Tongue (tissue), 2 donors: ENCODE results near the gene EYA2. TPM values are rescaled to one million over a fixed set of nuclear protein-coding genes. Genes with fewer than 3 reads are reported as not detected.
"Not testable (repeated sequence)": the region's sequence is repeated elsewhere in the genome, so short reads cannot be mapped to it uniquely, and the experiment has no call there.

ENCODE experiments used
- DNase-seq: peaks from one replicate; pipeline ENCODE4 v3.0.0-alpha.2; 2015
- total RNA-seq: library from RNA; depleted of rRNA; stranded (reverse); fragments of >200 nt; gene quantifications from one replicate; pipeline ENCODE4 v1.2.3, GENCODE V29; 2014

The EYA2 gene
- total RNA-seq, 1 donor from 2014 or later: 1.3 TPM

GRCh38 chr20:46932439-46932838 is 37.8 kb downstream of the EYA2 start:
- DNase-seq: not testable (repeated sequence)

GRCh38 chr20:46933150-46933549 is 38.5 kb downstream of the EYA2 start:
- no peak for DNase-seq

GRCh38 chr20:46934746-46935287 is 40.2 kb downstream of the EYA2 start:
- no peak for DNase-seq

- DNase-seq: no peak
These were observed 40.9 kb downstream of the EYA2 start for GRCh38 chr20:46935394-46936017.

GRCh38 chr20:46936415-46937156 is 41.9 kb downstream of the EYA2 start:
- peak; percentile 26 for DNase-seq

- DNase-seq: no peak
These were observed 42.5 kb downstream of the EYA2 start for GRCh38 chr20:46937157-46937523.

- DNase-seq: peak; percentile 37
These were observed 43.0 kb downstream of the EYA2 start for GRCh38 chr20:46937533-46938226.

GRCh38 chr20:46938434-46938833 is 43.8 kb downstream of the EYA2 start:
- DNase-seq: peak; percentile 75

GRCh38 chr20:46939031-46939965 is 44.7 kb downstream of the EYA2 start:
- no peak for DNase-seq

- DNase-seq: no peak
These were observed 46.0 kb downstream of the EYA2 start for GRCh38 chr20:46940616-46941015.

- DNase-seq: no peak
These were observed 46.8 kb downstream of the EYA2 start for GRCh38 chr20:46941404-46941803.

GRCh38 chr20:46943861-46944591 is 49.4 kb downstream of the EYA2 start:
- no peak for DNase-seq

- DNase-seq: no peak
These were observed 50.8 kb downstream of the EYA2 start for GRCh38 chr20:46945465-46945864.

- no peak for DNase-seq
These were observed 51.6 kb downstream of the EYA2 start for GRCh38 chr20:46946181-46946624.

GRCh38 chr20:46946796-46947195 is 52.2 kb downstream of the EYA2 start:
- no peak for DNase-seq

- no peak for DNase-seq
These were observed 53.4 kb downstream of the EYA2 start for GRCh38 chr20:46948081-46948480.

- no peak for DNase-seq
These were observed 56.8 kb downstream of the EYA2 start for GRCh38 chr20:46951405-46951804.

- DNase-seq: no peak
These were observed 57.3 kb downstream of the EYA2 start for GRCh38 chr20:46951840-46952497.

- DNase-seq: no peak
These were observed 59.0 kb downstream of the EYA2 start for GRCh38 chr20:46953596-46953995.

GRCh38 chr20:46954490-46955038 is 59.9 kb downstream of the EYA2 start:
- DNase-seq: peak; percentile 43
